HG02938 (cell line): Measurements from ENCODE around the gene DNAH7.
"Not testable (repeated sequence)": the region's sequence is repeated elsewhere in the genome, so short reads cannot be mapped to it uniquely, and the experiment has no call there.

Experiments
- ATAC-seq: cut with Tn5 transposase; IDR thresholded peaks from one replicate; pipeline ENCODE4 v1.9.1; 2021; ENCODE audit warnings: mild to moderate bottlenecking, moderate library complexity; ENCODE audit not compliant: unreplicated experiment

Gene DNAH7

GRCh38 chr2:195984923-195985726, 83.5 kb downstream of the DNAH7 start:
- no peak for ATAC-seq

GRCh38 chr2:195967336-195967735, 101.3 kb downstream of the DNAH7 start:
- no peak for ATAC-seq

- ATAC-seq, result peak; percentile 98
Observed at GRCh38 chr2:195961873-195962272, 106.8 kb downstream of the DNAH7 start.

GRCh38 chr2:195959341-195959740, 109.3 kb downstream of the DNAH7 start:
- ATAC-seq, result no peak

- no peak for ATAC-seq
Observed at GRCh38 chr2:195956725-195957124, 111.9 kb downstream of the DNAH7 start.

- no peak for ATAC-seq
Observed at GRCh38 chr2:195945056-195945455, 123.6 kb downstream of the DNAH7 start.

GRCh38 chr2:195937176-195937575, 131.5 kb downstream of the DNAH7 start:
- ATAC-seq, result no peak

GRCh38 chr2:195934484-195934883, 134.2 kb downstream of the DNAH7 start:
- no peak for ATAC-seq

- no peak for ATAC-seq
Observed at GRCh38 chr2:195929531-195929930, 139.1 kb downstream of the DNAH7 start.

GRCh38 chr2:195925120-195925519, 143.5 kb downstream of the DNAH7 start:
- no peak for ATAC-seq

- no peak for ATAC-seq
Observed at GRCh38 chr2:195923889-195924288, 144.7 kb downstream of the DNAH7 start.

- ATAC-seq, result not testable (repeated sequence)
Observed at GRCh38 chr2:195917021-195917600, 151.5 kb downstream of the DNAH7 start.

- ATAC-seq, result no peak
Observed at GRCh38 chr2:195912079-195912478, 156.6 kb downstream of the DNAH7 start.

GRCh38 chr2:195910570-195910969, 158.1 kb downstream of the DNAH7 start:
- no peak for ATAC-seq

GRCh38 chr2:195909926-195910325, 158.7 kb downstream of the DNAH7 start:
- no peak for ATAC-seq

- ATAC-seq, result no peak
Observed at GRCh38 chr2:195907474-195907873, 161.2 kb downstream of the DNAH7 start.

GRCh38 chr2:195903956-195904355, 164.7 kb downstream of the DNAH7 start:
- no peak for ATAC-seq

GRCh38 chr2:195902857-195903256, 165.8 kb downstream of the DNAH7 start:
- no peak for ATAC-seq

GRCh38 chr2:195899226-195899625, 169.4 kb downstream of the DNAH7 start:
- ATAC-seq, result no peak

GRCh38 chr2:195898505-195899191, 170.0 kb downstream of the DNAH7 start:
- ATAC-seq, result no peak

- no peak for ATAC-seq
Observed at GRCh38 chr2:195891081-195891480, 177.6 kb downstream of the DNAH7 start.

GRCh38 chr2:195879153-195879552, 189.5 kb downstream of the DNAH7 start:
- no peak for ATAC-seq
